ENCODE results near the gene DCAF17.
"Not testable (repeated sequence)": the region's sequence is repeated elsewhere in the genome, so short reads cannot be mapped to it uniquely, and the experiment has no call there.

Gene DCAF17

GRCh38 chr2:171530378-171530777 is 96.4 kb downstream of the DCAF17 start:
- TF ChIP-seq, protein P1, sequence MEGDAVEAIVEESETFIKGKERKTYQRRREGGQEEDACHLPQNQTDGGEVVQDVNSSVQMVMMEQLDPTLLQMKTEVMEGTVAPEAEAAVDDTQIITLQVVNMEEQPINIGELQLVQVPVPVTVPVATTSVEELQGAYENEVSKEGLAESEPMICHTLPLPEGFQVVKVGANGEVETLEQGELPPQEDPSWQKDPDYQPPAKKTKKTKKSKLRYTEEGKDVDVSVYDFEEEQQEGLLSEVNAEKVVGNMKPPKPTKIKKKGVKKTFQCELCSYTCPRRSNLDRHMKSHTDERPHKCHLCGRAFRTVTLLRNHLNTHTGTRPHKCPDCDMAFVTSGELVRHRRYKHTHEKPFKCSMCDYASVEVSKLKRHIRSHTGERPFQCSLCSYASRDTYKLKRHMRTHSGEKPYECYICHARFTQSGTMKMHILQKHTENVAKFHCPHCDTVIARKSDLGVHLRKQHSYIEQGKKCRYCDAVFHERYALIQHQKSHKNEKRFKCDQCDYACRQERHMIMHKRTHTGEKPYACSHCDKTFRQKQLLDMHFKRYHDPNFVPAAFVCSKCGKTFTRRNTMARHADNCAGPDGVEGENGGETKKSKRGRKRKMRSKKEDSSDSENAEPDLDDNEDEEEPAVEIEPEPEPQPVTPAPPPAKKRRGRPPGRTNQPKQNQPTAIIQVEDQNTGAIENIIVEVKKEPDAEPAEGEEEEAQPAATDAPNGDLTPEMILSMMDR (conservative IDR thresholded peaks at IDR 0.05; ENCODE audit: low read depth, low read length), result no peak
- no peak overlapping the region for H3K4me3 ChIP-seq (ENCODE audit: low read depth, low read length)
- DNase-seq (ENCODE audit: low read depth), result no peak

DNA sequence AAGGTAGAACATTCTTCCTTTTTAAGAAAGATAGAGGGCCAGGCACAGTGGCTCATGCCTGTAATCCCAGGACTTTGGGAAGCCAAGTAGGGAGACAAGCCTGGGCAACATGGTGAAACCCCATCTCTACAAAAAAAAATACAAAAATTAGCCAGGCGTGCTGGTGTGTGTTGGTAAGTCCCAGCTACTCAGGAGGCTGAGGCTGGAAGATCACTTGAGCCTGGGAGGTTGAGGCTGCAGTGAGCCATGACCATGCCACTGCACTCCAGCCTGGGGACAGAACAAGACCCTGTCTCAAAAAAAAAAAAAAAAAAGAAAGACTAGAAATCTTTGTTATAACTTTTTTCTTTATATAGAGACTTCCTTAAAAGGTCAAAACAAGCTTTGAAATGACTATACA is 96.8 kb downstream of the DCAF17 start:
- H3K4me3 ChIP-seq (ENCODE audit: low read depth, low read length); DNase-seq (ENCODE audit: low read depth): not testable (repeated sequence)

DNA sequence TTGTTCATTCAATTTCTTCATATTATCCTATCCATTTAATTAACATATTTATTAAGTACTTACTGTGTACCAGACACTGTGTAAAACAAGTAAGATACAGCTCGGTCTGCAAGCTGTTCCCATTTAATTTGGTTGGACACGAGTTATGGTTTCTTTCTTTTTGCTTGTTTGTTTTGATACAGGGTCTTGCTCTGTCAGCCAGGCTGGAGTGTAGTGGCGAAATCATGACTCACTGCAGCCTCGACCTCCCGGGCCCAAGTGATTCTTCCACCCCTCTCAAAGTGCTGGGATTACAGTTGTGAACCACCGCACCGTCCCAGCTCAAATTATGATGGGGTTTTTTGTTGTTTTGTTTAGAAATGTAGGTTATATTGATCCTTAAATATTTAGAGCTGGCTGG is 97.3 kb downstream of the DCAF17 start:
- no peak overlapping the region for H3K4me3 ChIP-seq (ENCODE audit: low read depth, low read length)

DNA sequence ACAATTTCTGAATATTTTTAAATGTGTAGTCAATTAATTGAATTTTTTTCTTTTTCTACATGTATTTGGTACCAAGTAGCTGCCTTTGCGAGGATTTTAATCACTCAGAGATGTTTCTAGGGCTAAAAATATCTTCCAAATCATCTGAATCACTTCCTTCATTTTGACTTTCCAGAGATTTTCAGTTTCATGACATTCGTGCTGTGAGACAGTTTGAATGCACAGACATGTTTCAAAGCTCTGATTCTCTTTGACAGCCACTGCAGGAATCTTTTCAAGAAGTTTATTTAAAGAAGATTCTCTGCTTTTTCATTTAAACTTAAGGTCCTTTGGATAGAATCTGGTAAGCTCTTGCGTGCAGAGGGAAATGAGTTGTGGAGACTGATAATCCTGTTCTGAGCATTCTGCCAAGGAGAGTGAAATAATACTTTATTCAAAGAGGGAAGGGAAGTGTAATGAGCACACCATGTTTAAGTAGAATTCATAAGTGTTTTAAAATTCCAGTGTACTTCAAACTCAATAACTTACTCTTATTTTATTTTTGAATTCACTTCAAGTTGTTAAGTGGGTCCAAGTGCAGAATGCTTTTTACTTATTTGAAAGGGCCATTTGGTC is 97.9 kb downstream of the DCAF17 start:
- no peak overlapping the region for H3K4me3 ChIP-seq (ENCODE audit: low read depth, low read length)
- TF ChIP-seq, protein P1 (conservative IDR thresholded peaks at IDR 0.05; ENCODE audit: low read depth, low read length), result no peak
- no peak for DNase-seq (ENCODE audit: low read depth)

More for the DNA sequence above, 97.3 kb downstream of the DCAF17 start:
- DNase-seq (ENCODE audit: low read depth), result peak; percentile 86
- TF ChIP-seq, protein P1 (conservative IDR thresholded peaks at IDR 0.05; ENCODE audit: low read depth, low read length), result no peak

DNA sequence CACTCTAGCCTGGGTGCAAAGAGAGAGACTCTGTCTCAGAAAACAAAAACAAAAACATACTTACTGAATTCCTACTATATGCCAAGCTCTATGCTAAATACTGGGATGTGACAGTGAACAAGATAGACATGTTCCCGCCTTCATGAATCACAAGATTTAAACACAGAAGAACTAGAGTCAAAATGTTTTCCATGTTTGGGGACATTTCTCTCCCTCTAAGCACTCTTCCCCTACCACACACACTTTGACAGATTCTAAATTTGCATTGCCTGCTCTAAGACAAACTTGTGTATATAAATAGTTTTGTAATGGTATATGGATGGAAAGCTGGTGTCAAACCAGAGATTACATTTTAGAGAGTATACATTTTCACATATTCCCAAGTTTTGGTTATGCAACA is 99.3 kb downstream of the DCAF17 start:
- H3K4me3 ChIP-seq (ENCODE audit: low read depth, low read length), result no peak overlapping the region
- TF ChIP-seq, protein P1 (conservative IDR thresholded peaks at IDR 0.05; ENCODE audit: low read depth, low read length), result no peak
- DNase-seq (ENCODE audit: low read depth), result no peak
